K562 (cell line): ENCODE data around the gene CEP78. TPM values are rescaled to one million over a fixed set of nuclear protein-coding genes. Genes with fewer than 3 reads are reported as not detected.
A peak's percentile ranks its signal among the peaks of the same experiment; 100 is the strongest.

ENCODE experiments used
- EHMT2 ChIP-seq: fragments of 450-650 bp; IDR thresholded peaks from 2 replicates; pipeline ENCODE4 v1.6.1; 2018; ENCODE audit warnings: antibody characterized with exemption
- ELF2 ChIP-seq: fragments of 250-450 bp; sonication (Bioruptor Pico); IDR thresholded peaks from 2 replicates; pipeline ENCODE4 v1.5.0; 2021; ENCODE audit warnings: mild to moderate bottlenecking
- SFPQ ChIP-seq: fragments of 200-400 bp; formaldehyde crosslinking; IDR thresholded peaks from 2 replicates; pipeline ENCODE4 v1.6.1; 2017; ENCODE audit warnings: mild to moderate bottlenecking, low read depth, low read length, moderate library complexity
- SMARCA4 ChIP-seq: fragments of 450-650 bp; IDR thresholded peaks from 2 replicates; pipeline ENCODE4 v1.6.1; 2016
- TFAP4 ChIP-seq: sonication (generic); formaldehyde crosslinking; IDR thresholded peaks from 2 replicates; pipeline ENCODE4 v1.8.0; 2022; ENCODE audit warnings: missing genetic modification reagents, mild to moderate bottlenecking, moderate library complexity, borderline replicate concordance
- ZNF644 ChIP-seq: fragments of 200-800 bp; sonication (Bioruptor generic); IDR thresholded peaks from 2 replicates; pipeline ENCODE4 v1.6.1; 2016; ENCODE audit warnings: low read depth, missing genetic modification characterization, missing compliant biosample characterization
- ZNF699 ChIP-seq: fragments of 250-450 bp; sonication (Bioruptor Pico); IDR thresholded peaks from 2 replicates; pipeline ENCODE4 v1.8.0; 2021; ENCODE audit warnings: mild to moderate bottlenecking, moderate library complexity; ENCODE audit not compliant: insufficient replicate concordance
- ZNF740 ChIP-seq, 3 experiments: fragments of 200-800 bp in 1 of 3; sonication (Bioruptor generic) in 1 of 3; sonication (generic) in 1 of 3; formaldehyde crosslinking in 1 of 3; IDR thresholded peaks; 2 replicates each; pipeline versions ENCODE4 v1.6.1 to v1.8.0; 2016 to 2022; ENCODE audit warnings: mild to moderate bottlenecking in 2 of 3, missing compliant biosample characterization in 2 of 3, missing genetic modification characterization in 2 of 3, missing genetic modification reagents in 1 of 3
- polyA plus RNA-seq, 8 experiments: library from polyadenylated mRNA; depleted of rRNA in 4 of 8; stranded (reverse) in 5 of 8; unstranded in 3 of 8; fragments of >200 nt; fragmentation: Nextera tagmentation in 2 of 8; fragmentation: Illumina TruSeq in 1 of 8; extraction: Ambion mirVana in 2 of 8; extraction: Trizol in 1 of 8; gene quantifications; 2 replicates each; pipeline versions ENCODE4 v1.2.1 to v1.2.3, GENCODE V29; 2011 to 2014; ENCODE audit warnings: inconsistent platforms in 1 of 8, missing spikeins in 1 of 8
- total RNA-seq, 7 experiments: library from RNA; depleted of rRNA in 6 of 7; stranded (reverse); fragments of >200 nt in 6 of 7; fragmentation: Illumina TruSeq in 2 of 7; extraction: Trizol in 2 of 7; gene quantifications; 2 replicates each; pipeline versions ENCODE4 v1.2.1 to v1.2.3, GENCODE V29; 2011 to 2021; ENCODE audit warnings: low replicate concordance in 1 of 7

CEP78 gene
- total and polyA plus RNA-seq, 9 of the 15 experiments (the other 6 are each of a cell fraction or from before 2014, with no cell fraction given): 3.5 to 26.0 (median 21.5) TPM

GRCh38 chr9:78235762-78236550 lies at the start of gene CEP78 (continued):
- peak; percentile 66 for TF ChIP-seq TFAP4 (CRISPR knock-in tag)
- TF ChIP-seq SMARCA4: peak; percentile 32; the same call in 1 of the 2 replicates
- TF ChIP-seq ELF2 (CRISPR knock-in tag): no peak
- no peak for TF ChIP-seq ZNF644 (tag)
- no peak for TF ChIP-seq EHMT2
- no peak for TF ChIP-seq ZNF740 (CRISPR knock-in tag; IDR thresholded peaks at IDR 0.05)
- no peak for TF ChIP-seq ZNF740 (tag; IDR thresholded peaks at IDR 0.05)
- no peak for TF ChIP-seq ZNF699 (CRISPR knock-in tag)
- TF ChIP-seq SFPQ: no peak
